Measurements from ENCODE around the gene SLC22A5. TPM values are rescaled to one million over a fixed set of nuclear protein-coding genes. Genes with fewer than 3 reads are reported as not detected.

The SLC22A5 gene
- total and polyA plus RNA-seq, 9 of the 15 experiments (the other 6 are each of a cell fraction or from before 2014, with no cell fraction given): 3.0 to 16.6 (median 8.3) TPM

- TF ChIP-seq RREB1 (CRISPR knock-in tag; IDR thresholded peaks at IDR 0.05) (no peak), HEY1 (CRISPR knock-in tag; IDR thresholded peaks at IDR 0.05; ENCODE audit: borderline replicate concordance) (no peak), ZBED1 (IDR thresholded peaks at IDR 0.05) (no peak), AFF4 (CRISPR knock-in tag; IDR thresholded peaks at IDR 0.05) (peak; percentile 62; the same call in 1 of the 2 replicates), GTF2E2 (tag; IDR thresholded peaks at IDR 0.05) (peak; percentile 76), NRF1 (conservative IDR thresholded peaks at IDR 0.05 in 1 of 2, IDR thresholded peaks at IDR 0.05 in 1 of 2) (peak; percentile 67 to 75; a peak in 2 of 4 replicates), FOSL1 (tag; conservative IDR thresholded peaks at IDR 0.05) (peak; percentile 66), DDX20 (tag; IDR thresholded peaks at IDR 0.05; ENCODE audit: low read depth) (no peak), SMC3 (conservative IDR thresholded peaks at IDR 0.05; ENCODE audit: insufficient read depth, low read depth, low read length) (peak; percentile 74), HMGN3 (IDR thresholded peaks at IDR 0.05; ENCODE audit: borderline replicate concordance, extremely low read depth, insufficient read length, low read depth, low read length) (peak; percentile 37), ZNF436 (CRISPR knock-in tag; IDR thresholded peaks at IDR 0.05) (peak; percentile 39; the same call in 1 of the 2 replicates), FOXJ3 (CRISPR knock-in tag; IDR thresholded peaks at IDR 0.05) (no peak), TCF7 (IDR thresholded peaks at IDR 0.05; ENCODE audit: borderline replicate concordance) (no peak), CREB3L1 (IDR thresholded peaks at IDR 0.05; ENCODE audit: borderline replicate concordance, low read depth) (peak; percentile 63; the same call in 1 of the 2 replicates), CHD2 (IDR thresholded peaks at IDR 0.05; ENCODE audit: low read depth, low read length) (peak; percentile 58; the same call in 1 of the 2 replicates), RB1 (IDR thresholded peaks at IDR 0.05; ENCODE audit: low read depth) (peak; percentile 91)
Measured at GRCh38 chr5:132410451-132411303, 41.2 kb downstream of the SLC22A5 start (continued).
